GM12878 (cell line): ENCODE data around the gene MPP1. TPM values are rescaled to one million over a fixed set of nuclear protein-coding genes. Genes with fewer than 3 reads are reported as not detected.
"Not testable (repeated sequence)": the region's sequence is repeated elsewhere in the genome, so short reads cannot be mapped to it uniquely, and the experiment has no call there.

Experiments
- ATAC-seq: fragments of 200-7000 bp; cut with Tn5 transposase; 3 replicates; pipeline ENCODE4 v1.9.1; 2020; ENCODE audit warnings: mild to moderate bottlenecking, moderate library complexity
- BruUV-seq: library from RNA; stranded (reverse); fragments of 400-500 nt; replicated peaks from 2 replicates; lab custom pipeline; 2021; lab: Mats Ljungman, UMichigan
- CTCF ChIA-PET: fragments of 300-600 bp; sonication (Branson Sonifier 250); formaldehyde crosslinking; extraction: SDS; loops from one replicate; lab custom pipeline; 2021; ENCODE audit warnings: inconsistent platforms; lab: Yijun Ruan, JAX
- POLR2A ChIA-PET: fragments of 350-600 bp; formaldehyde crosslinking; extraction: SDS; loops from one replicate; lab custom pipeline; 2021; ENCODE audit warnings: inconsistent platforms; lab: Charles Lee
- RAD21 ChIA-PET: fragments of 300-600 bp; sonication (Branson Sonifier 250); formaldehyde crosslinking; loops from one replicate; lab custom pipeline; 2023; ENCODE audit warnings: antibody characterized with exemption; ENCODE audit not compliant: unreplicated experiment; lab: Charles Lee
- SMC1A ChIA-PET: fragments of 300-600 bp; sonication (Branson Sonifier 250); formaldehyde crosslinking; loops from one replicate; lab custom pipeline; 2023; ENCODE audit not compliant: unreplicated experiment, uncharacterized antibody; lab: Charles Lee
- DNase-seq: peaks from one replicate; pipeline ENCODE4 v3.0.0-alpha.2; 2011; ENCODE audit warnings: low read depth, low spot score
- FAIRE-seq: peaks from 3 replicates; lab custom pipeline; 2011; peaks lifted over from hg19 to GRCh38; lab: Jason Lieb, UNC
- H2AFZ ChIP-seq: 2 replicates; pipeline ENCODE4 v1.6.0; 2011; ENCODE audit warnings: low read depth, low read length, control low read depth; ENCODE audit not compliant: control insufficient read depth
- H3K27ac ChIP-seq: 2 replicates; pipeline ENCODE4 v1.5.1; 2011; ENCODE audit warnings: control low read depth; ENCODE audit not compliant: control insufficient read depth, insufficient read depth
- H3K27me3 ChIP-seq, 2 experiments: replicated peaks in 1 of 2; 2 replicates each; pipeline versions ENCODE4 v1.6.0 to v1.6.1; 2011; ENCODE audit warnings: low read length in 1 of 2; ENCODE audit not compliant: control insufficient read depth in 2 of 2, insufficient read depth in 2 of 2
- H3K36me3 ChIP-seq, 2 experiments: 2 replicates each; pipeline ENCODE4 v1.5.1; 2011; ENCODE audit warnings: low read length in 1 of 2; ENCODE audit not compliant: control insufficient read depth in 2 of 2, insufficient read depth in 2 of 2
- H3K4me1 ChIP-seq: 2 replicates; pipeline ENCODE4 v1.6.1; 2011; ENCODE audit warnings: mild to moderate bottlenecking, low read length, moderate library complexity, mixed read lengths; ENCODE audit not compliant: control insufficient read depth, insufficient read depth
- H3K4me2 ChIP-seq: 2 replicates; pipeline ENCODE4 v1.6.0; 2011; ENCODE audit warnings: control low read depth; ENCODE audit not compliant: control insufficient read depth, insufficient read depth
- H3K4me3 ChIP-seq: fragments of 200-600 bp; sonication (generic); 2 replicates; pipeline ENCODE4 v1.5.1; 2016
- H3K79me2 ChIP-seq: 2 replicates; pipeline ENCODE4 v1.6.0; 2011; ENCODE audit warnings: low read length; ENCODE audit not compliant: control insufficient read depth, insufficient read depth
- H3K9ac ChIP-seq: 2 replicates; pipeline ENCODE4 v1.8.0; 2011; ENCODE audit warnings: low read length, control low read depth, mixed read lengths; ENCODE audit not compliant: control insufficient read depth, insufficient read depth
- H3K9me3 ChIP-seq: replicated peaks from 3 replicates; pipeline ENCODE4 v1.5.1; 2011; ENCODE audit warnings: mild to moderate bottlenecking, low read length; ENCODE audit not compliant: control insufficient read depth, insufficient read depth
- H4K20me1 ChIP-seq: 2 replicates; pipeline ENCODE4 v1.6.0; 2011; ENCODE audit not compliant: control insufficient read depth, insufficient read depth
- CBFB ChIP-seq: IDR thresholded peaks from 2 replicates; pipeline ENCODE4 v1.6.1; 2016; ENCODE audit warnings: antibody characterized with exemption, low read depth
- IKZF2 ChIP-seq, 2 experiments: fragments of 450-650 bp; IDR thresholded peaks; 2 replicates each; pipeline ENCODE4 v1.6.1; 2017; ENCODE audit warnings: mild to moderate bottlenecking in 2 of 2, moderate library complexity in 2 of 2
- POLR2AphosphoS5 ChIP-seq: IDR thresholded peaks from 2 replicates; pipeline ENCODE4 v1.6.1; 2011; ENCODE audit warnings: mild to moderate bottlenecking, low read length, inconsistent platforms
- STAT3 ChIP-seq: IDR thresholded peaks from 2 replicates; pipeline ENCODE4 v1.6.1; 2011; ENCODE audit warnings: low read depth, low read length, improper control_type of control experiment
- WGBS: methylation state at CpG from one replicate; pipeline ENCODE4 v1.1.6; 2016; ENCODE audit warnings: low lambda C conversion rate; ENCODE audit not compliant: insufficient replicate concordance, insufficient coverage; ENCODE audit errors: missing lambda C conversion rate; 5-methylcytosine and 5-hydroxymethylcytosine counted together
- in situ Hi-C: fragments of 300-500 bp; cut with MboI; formaldehyde crosslinking; loops from 9 replicates; pipeline ENCODE4 v1.14.3; 2018; ENCODE audit warnings: mixed read lengths
- intact Hi-C: fragments of 100-400 bp; cut with micrococcal nuclease; formaldehyde crosslinking; loops from one replicate; pipeline ENCODE4 v1.14.2; 2022; ENCODE audit not compliant: unreplicated experiment
- polyA plus RNA-seq, 11 experiments: library from polyadenylated mRNA; depleted of rRNA in 4 of 11; unstranded in 6 of 11; stranded (reverse) in 5 of 11; fragments of >200 nt; fragmentation: Nextera tagmentation in 4 of 11; fragmentation: Illumina TruSeq in 1 of 11; extraction: Ambion mirVana in 4 of 11; extraction: Trizol in 1 of 11; gene quantifications; 1 replicate in 1 of 11; 2 replicates in 10 of 11; pipeline versions ENCODE4 v1.2.1 to v1.2.3, GENCODE V29; 2011 to 2016; ENCODE audit warnings: inconsistent platforms in 2 of 11, missing spikeins in 2 of 11, low read depth in 1 of 11
- total RNA-seq, 4 experiments: library from RNA; depleted of rRNA in 3 of 4; stranded (reverse); fragments of >200 nt in 3 of 4; fragmentation: Illumina TruSeq in 1 of 4; extraction: Trizol in 1 of 4; gene quantifications; 2 replicates each; pipeline versions ENCODE4 v1.2.1 to v1.2.3, GENCODE V29; 2013 to 2021
- TF ChIP-seq, protein P1 (sequence below): IDR thresholded peaks from 2 replicates; pipeline ENCODE4 v1.6.1; 2012; ENCODE audit warnings: mild to moderate bottlenecking, low read depth, low read length

The MPP1 gene
- total and polyA plus RNA-seq, 10 of the 15 experiments (the other 5 are each of a cell fraction or from before 2014, with no cell fraction given) = 1.9 to 20.1 (median 14.8) TPM

DNA sequence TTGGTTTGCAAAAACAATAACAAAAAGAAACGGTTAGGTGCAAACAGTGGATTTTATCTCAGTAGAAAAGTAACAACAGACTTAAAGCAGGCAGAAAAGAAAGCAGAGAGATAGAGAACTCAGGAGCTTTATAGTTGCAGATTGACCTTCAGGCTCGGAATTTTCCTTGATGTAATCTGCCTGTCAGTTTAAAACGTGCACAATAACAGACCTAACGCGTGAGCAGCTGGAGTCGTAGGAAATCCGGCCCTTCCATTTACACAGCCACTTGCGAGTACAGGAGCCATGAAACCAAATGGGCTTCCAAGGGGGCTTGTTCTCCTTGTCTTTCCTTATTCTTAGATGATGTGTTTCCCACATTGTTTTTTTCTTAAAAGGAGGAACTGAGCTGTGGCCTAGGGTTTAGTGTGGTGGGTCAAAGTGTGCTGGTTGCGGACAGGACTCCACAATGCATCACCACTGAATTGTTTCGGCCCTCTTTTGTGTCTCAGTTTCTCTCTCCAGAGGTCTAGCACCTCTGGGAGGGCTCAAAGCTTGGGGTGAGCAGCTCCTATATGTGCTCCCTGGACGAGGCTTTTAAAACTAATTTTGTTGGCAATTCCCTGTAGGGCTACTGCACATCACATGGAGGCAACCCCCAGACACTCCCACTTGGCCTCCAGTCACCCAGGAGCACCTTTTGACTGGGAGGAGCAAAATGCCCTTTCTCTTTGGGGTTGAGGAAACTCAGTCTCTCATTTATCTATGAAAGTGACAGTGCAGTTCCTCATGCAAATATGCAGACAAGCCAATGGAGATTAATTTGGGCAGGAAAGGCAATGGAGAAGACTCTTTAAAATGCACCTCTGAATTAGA, 13.9 kb upstream of the MPP1 start (continued):
- TF ChIP-seq, protein P1, sequence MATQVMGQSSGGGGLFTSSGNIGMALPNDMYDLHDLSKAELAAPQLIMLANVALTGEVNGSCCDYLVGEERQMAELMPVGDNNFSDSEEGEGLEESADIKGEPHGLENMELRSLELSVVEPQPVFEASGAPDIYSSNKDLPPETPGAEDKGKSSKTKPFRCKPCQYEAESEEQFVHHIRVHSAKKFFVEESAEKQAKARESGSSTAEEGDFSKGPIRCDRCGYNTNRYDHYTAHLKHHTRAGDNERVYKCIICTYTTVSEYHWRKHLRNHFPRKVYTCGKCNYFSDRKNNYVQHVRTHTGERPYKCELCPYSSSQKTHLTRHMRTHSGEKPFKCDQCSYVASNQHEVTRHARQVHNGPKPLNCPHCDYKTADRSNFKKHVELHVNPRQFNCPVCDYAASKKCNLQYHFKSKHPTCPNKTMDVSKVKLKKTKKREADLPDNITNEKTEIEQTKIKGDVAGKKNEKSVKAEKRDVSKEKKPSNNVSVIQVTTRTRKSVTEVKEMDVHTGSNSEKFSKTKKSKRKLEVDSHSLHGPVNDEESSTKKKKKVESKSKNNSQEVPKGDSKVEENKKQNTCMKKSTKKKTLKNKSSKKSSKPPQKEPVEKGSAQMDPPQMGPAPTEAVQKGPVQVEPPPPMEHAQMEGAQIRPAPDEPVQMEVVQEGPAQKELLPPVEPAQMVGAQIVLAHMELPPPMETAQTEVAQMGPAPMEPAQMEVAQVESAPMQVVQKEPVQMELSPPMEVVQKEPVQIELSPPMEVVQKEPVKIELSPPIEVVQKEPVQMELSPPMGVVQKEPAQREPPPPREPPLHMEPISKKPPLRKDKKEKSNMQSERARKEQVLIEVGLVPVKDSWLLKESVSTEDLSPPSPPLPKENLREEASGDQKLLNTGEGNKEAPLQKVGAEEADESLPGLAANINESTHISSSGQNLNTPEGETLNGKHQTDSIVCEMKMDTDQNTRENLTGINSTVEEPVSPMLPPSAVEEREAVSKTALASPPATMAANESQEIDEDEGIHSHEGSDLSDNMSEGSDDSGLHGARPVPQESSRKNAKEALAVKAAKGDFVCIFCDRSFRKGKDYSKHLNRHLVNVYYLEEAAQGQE = no peak
- no peak for TF ChIP-seq CBFB
- TF ChIP-seq STAT3 = no peak
- no peak for TF ChIP-seq POLR2AphosphoS5
- TF ChIP-seq IKZF2 (IDR thresholded peaks at IDR 0.05) = no peak

DNA sequence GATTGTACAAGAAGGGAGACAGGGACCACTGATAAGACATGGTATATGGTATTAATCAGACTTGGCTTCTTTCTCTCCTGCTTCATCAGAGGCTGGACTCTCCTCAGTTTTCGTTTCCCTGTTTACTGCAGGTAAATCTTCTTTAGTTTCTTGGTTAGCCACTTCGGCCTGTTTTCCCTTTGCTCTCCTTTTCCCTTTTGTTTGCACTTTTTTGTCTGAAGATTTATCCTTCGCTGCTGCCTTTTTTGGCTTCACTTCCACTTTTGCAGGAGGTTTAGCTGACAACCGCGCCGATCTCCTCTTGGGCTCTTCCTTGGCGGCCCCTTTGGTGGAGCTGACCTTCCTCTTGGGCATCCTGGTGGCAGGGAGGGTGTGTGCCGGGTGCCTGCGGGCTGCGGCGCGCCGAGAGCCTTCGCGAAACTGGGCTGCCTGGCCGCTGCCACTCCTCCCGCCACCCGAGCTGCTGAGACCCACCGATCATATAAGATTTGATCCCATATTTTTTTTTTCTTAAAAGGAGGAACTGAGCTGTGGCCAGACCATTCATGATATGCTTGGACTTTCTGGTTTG, 11.8 kb upstream of the MPP1 start:
- DNase-seq, FAIRE-seq: not testable (repeated sequence)
- POLR2A ChIA-PET = interaction anchor here (2.6 kb wide), 1 partner anchor 12 kb away, joined by 14 read pairs; the partner anchor contains the start of gene MPP1

DNA sequence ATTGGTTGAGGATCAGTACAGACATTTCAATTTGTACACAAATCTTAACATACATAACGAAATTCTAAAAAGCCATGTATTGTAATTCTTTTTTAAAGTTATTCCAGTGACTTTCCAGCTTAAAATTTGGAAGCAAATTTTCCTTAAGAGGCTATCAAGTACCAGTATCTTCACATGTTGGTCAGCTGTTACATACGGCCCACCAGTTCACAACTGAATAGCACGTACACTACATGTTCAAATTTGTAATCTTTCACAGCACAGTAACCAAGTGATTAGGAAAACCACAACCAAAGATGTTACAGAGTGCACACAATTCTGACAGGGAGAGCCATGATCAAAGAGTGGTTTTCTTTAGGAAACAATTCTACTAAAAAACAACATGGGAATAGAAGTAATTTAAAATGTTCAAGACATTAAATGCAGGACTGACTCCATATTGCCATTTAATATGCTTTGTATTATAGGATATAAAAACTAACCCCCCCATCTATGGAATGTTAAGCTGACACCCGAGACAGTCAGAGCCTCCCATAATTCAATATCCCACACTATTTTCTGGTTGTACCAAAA, 11.1 kb upstream of the MPP1 start:
- H3K9ac ChIP-seq, intact Hi-C loops, H2AFZ ChIP-seq, SMC1A ChIA-PET, H3K4me2 ChIP-seq, H3K79me2 ChIP-seq, H3K36me3 ChIP-seq, CTCF ChIA-PET, H3K4me3 ChIP-seq, H3K27ac ChIP-seq, FAIRE-seq, DNase-seq, BruUV-seq, POLR2A ChIA-PET, H4K20me1 ChIP-seq, RAD21 ChIA-PET, H3K27me3 ChIP-seq, H3K9me3 ChIP-seq, in situ Hi-C loops, H3K4me1 ChIP-seq, ATAC-seq: not testable (repeated sequence)
- 51% methylated on average over 4 of the region's 4 CpGs for WGBS

More for the DNA sequence above, 11.8 kb upstream of the MPP1 start:
- H3K4me2 ChIP-seq, RAD21 ChIA-PET, H3K79me2 ChIP-seq, H4K20me1 ChIP-seq, H3K4me3 ChIP-seq, ATAC-seq, H3K27ac ChIP-seq, H3K4me1 ChIP-seq, H2AFZ ChIP-seq, intact Hi-C loops, H3K27me3 ChIP-seq, H3K9ac ChIP-seq, in situ Hi-C loops, H3K36me3 ChIP-seq, BruUV-seq, H3K9me3 ChIP-seq: not testable (repeated sequence)
- CTCF ChIA-PET = interaction anchor here (1.3 kb wide), 1 partner anchor 10 kb away, joined by 3 read pairs; no protein-coding TSS in a partner anchor
- SMC1A ChIA-PET = interaction anchor here (3.2 kb wide), 1 partner anchor 12 kb away, joined by 19 read pairs; the partner anchor contains the start of gene MPP1
- WGBS = 81% methylated on average over 19 of the region's 19 CpGs
